Panc1 (cell line): Measurements from ENCODE around the gene PDE11A. TPM values are rescaled to one million over a fixed set of nuclear protein-coding genes. Genes with fewer than 3 reads are reported as not detected.

Experiments used
- ATAC-seq: fragments of 200-7000 bp; cut with Tn5 transposase; 2 replicates; pipeline ENCODE4 v1.9.1; 2020; ENCODE audit warnings: mild to moderate bottlenecking, moderate library complexity
- BruUV-seq: library from RNA; stranded (reverse); fragments of 400-500 nt; replicated peaks from 2 replicates; lab custom pipeline; 2021; lab: Mats Ljungman, UMichigan
- CTCF ChIA-PET: fragments of 300-600 bp; sonication (Branson Sonifier 250); formaldehyde crosslinking; loops from one replicate; lab custom pipeline; 2022; ENCODE audit warnings: antibody characterized with exemption; lab: Charles Lee
- POLR2A ChIA-PET: fragments of 300-600 bp; sonication (Branson Sonifier 250); formaldehyde crosslinking; loops from one replicate; lab custom pipeline; 2022; ENCODE audit warnings: antibody characterized with exemption; lab: Charles Lee
- DNase-seq: peaks from one replicate; pipeline ENCODE4 v3.0.0-alpha.2; 2010; ENCODE audit warnings: low read depth, low spot score
- H3K27ac ChIP-seq: 2 replicates; pipeline ENCODE4 v1.5.1; 2011; ENCODE audit warnings: mild to moderate bottlenecking, low read length, inconsistent platforms
- H3K27me3 ChIP-seq: fragments of 200-500 bp; sonication (Bioruptor generic); 2 replicates; pipeline ENCODE4 v1.6.0; 2014; ENCODE audit warnings: low read length, inconsistent platforms; ENCODE audit not compliant: control insufficient read depth, insufficient read depth
- H3K36me3 ChIP-seq: fragments of 200-500 bp; sonication (Bioruptor generic); 2 replicates; pipeline ENCODE4 v1.5.1; 2014; ENCODE audit warnings: inconsistent platforms, mild to moderate bottlenecking, low read length, moderate library complexity; ENCODE audit not compliant: control insufficient read depth, insufficient read depth
- H3K4me1 ChIP-seq: 2 replicates; pipeline ENCODE4 v1.5.1; 2011; ENCODE audit warnings: inconsistent platforms, mild to moderate bottlenecking, low read length, moderate library complexity; ENCODE audit not compliant: control insufficient read depth, insufficient read depth
- H3K4me3 ChIP-seq, 2 experiments: 2 replicates each; pipeline ENCODE4 v1.5.1; 2011 to 2012; ENCODE audit warnings: low read depth in 2 of 2, low read length in 2 of 2, mild to moderate bottlenecking in 2 of 2, inconsistent platforms in 1 of 2, moderate library complexity in 1 of 2
- H3K9me3 ChIP-seq: fragments of 200-500 bp; sonication (Bioruptor generic); 2 replicates; pipeline ENCODE4 v1.5.1; 2014; ENCODE audit warnings: low read depth, mild to moderate bottlenecking, inconsistent platforms, low read length, moderate library complexity; ENCODE audit not compliant: control insufficient read depth, insufficient read depth
- CTCF ChIP-seq: fragments of 450-650 bp; IDR thresholded peaks from 2 replicates; pipeline ENCODE4 v1.5.1; 2017; ENCODE audit warnings: mild to moderate bottlenecking
- POLR2AphosphoS5 ChIP-seq: IDR thresholded peaks from 2 replicates; pipeline ENCODE4 v1.6.1; 2012; ENCODE audit warnings: mild to moderate bottlenecking, low read depth, low read length, moderate library complexity
- REST ChIP-seq, 2 experiments: IDR thresholded peaks; 2 replicates each; pipeline ENCODE4 v1.6.1; 2011 to 2012; ENCODE audit warnings: low read depth in 2 of 2, control low read depth in 1 of 2, low read length in 1 of 2, mild to moderate bottlenecking in 1 of 2, moderate library complexity in 1 of 2; ENCODE audit not compliant: insufficient read depth in 1 of 2
- SIN3A ChIP-seq: IDR thresholded peaks from 2 replicates; pipeline ENCODE4 v1.6.1; 2012; ENCODE audit warnings: low read depth, mild to moderate bottlenecking, low read length, moderate library complexity, borderline replicate concordance; ENCODE audit not compliant: insufficient read depth
- TCF7L2 ChIP-seq: IDR thresholded peaks from 2 replicates; pipeline ENCODE4 v1.6.1; 2011; ENCODE audit warnings: mild to moderate bottlenecking, low read depth, low read length, inconsistent platforms
- in situ Hi-C: cut with HindIII; loops from 2 replicates; pipeline ENCODE4 v1.10.0; 2016; ENCODE audit warnings: low sequenced_read_pairs, low pct_unique_long_range_greater_than_20kb
- intact Hi-C: fragments of 100-400 bp; cut with micrococcal nuclease; formaldehyde crosslinking; loops from one replicate; pipeline ENCODE4 v1.10.0; 2022; ENCODE audit not compliant: unreplicated experiment
- total RNA-seq: library from RNA; stranded (reverse); gene quantifications from one replicate; pipeline ENCODE4 v1.2.1, GENCODE V29; 2021; ENCODE audit not compliant: unreplicated experiment

PDE11A gene
- total RNA-seq, 1 experiment from 2014 or later, result not detected

GRCh38 chr2:178101321-178102079 is 28.9 kb upstream of the PDE11A start:
- intact Hi-C loops (loop anchor here (10.0 kb wide), 1 partner anchor 117 kb away; no protein-coding TSS in a partner anchor), in situ Hi-C loops (no loop called here)
- no peak overlapping the region for H3K4me3 ChIP-seq
- DNase-seq, result no peak
- H3K4me1 ChIP-seq, result no peaks in the 10 kb centered on the region
- H3K9me3 ChIP-seq, result no peaks in the 10 kb centered on the region
- BruUV-seq, result no TSS peak
- H3K27me3 ChIP-seq, result no peaks in the 10 kb centered on the region
- no peak for ATAC-seq
- TF ChIP-seq POLR2AphosphoS5, result no peak
- TF ChIP-seq SIN3A, result no peak
- TF ChIP-seq REST (IDR thresholded peaks at IDR 0.05; ENCODE audit: insufficient read depth in 1 of 2, low read depth in 2 of 2, low read length in 1 of 2), result no peak
- TF ChIP-seq CTCF, result no peak
- no peak for TF ChIP-seq TCF7L2
- no peaks in the 10 kb centered on the region for H3K36me3 ChIP-seq
- H3K27ac ChIP-seq, result no peak overlapping the region
- ChIA-PET POLR2A (no interaction called here), CTCF (no interaction called here)

- Histone ChIP-seq H3K27me3 (no peaks in the 10 kb centered on the region), H3K4me1 (no peaks in the 10 kb centered on the region), H3K4me3 (no peak overlapping the region), H3K9me3 (no peaks in the 10 kb centered on the region), H3K27ac (no peak overlapping the region), H3K36me3 (no peaks in the 10 kb centered on the region)
- in situ Hi-C loops, result no loop called here
- ATAC-seq, result no peak
- TF ChIP-seq REST (IDR thresholded peaks at IDR 0.05; ENCODE audit: insufficient read depth in 1 of 2, low read depth in 2 of 2, low read length in 1 of 2) (no peak), POLR2AphosphoS5 (no peak), TCF7L2 (no peak), SIN3A (no peak), CTCF (no peak)
- ChIA-PET CTCF (no interaction called here), POLR2A (no interaction called here)
- BruUV-seq, result no TSS peak
- no peak for DNase-seq
- intact Hi-C loops, result no loop called here
Observed at GRCh38 chr2:178093471-178093870, 20.9 kb upstream of the PDE11A start.
